OCI-M2 (cell line): Measurements from ENCODE around the gene COLEC12.

ENCODE experiments used
- DNase-seq: peaks from one replicate; lab custom pipeline; 2025; ENCODE audit not compliant: unreplicated experiment; lab: John Stamatoyannopoulos, UW

Gene COLEC12

DNA sequence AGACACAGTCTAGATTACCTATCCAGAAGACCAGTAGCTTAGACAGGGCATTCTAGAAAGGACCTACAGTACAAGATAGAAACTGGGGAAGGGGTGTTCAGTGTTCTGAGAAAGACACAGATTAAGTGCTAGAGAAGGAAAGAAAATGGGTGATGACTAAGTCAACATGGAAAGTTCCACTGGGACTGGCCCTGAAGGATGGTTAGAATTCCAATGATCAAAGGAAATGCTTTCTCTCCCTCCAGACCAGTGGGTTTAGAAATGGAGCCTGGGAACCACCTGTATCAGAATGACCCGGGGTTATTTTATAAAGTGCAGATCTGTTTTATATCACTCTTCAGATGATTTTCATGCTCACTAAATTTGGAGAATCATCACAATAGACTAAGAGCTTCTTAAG is 5.8 kb upstream of the COLEC12 start:
- DNase-seq, result no peak

GRCh38 chr18:505483-506122 is 5.1 kb upstream of the COLEC12 start:
- no peak for DNase-seq

- no peak for DNase-seq
Observed at GRCh38 chr18:501406-501714, 859 bp upstream of the COLEC12 start.

- no peak for DNase-seq
Observed at GRCh38 chr18:499776-500631, 497 bp downstream of the COLEC12 start.

DNA sequence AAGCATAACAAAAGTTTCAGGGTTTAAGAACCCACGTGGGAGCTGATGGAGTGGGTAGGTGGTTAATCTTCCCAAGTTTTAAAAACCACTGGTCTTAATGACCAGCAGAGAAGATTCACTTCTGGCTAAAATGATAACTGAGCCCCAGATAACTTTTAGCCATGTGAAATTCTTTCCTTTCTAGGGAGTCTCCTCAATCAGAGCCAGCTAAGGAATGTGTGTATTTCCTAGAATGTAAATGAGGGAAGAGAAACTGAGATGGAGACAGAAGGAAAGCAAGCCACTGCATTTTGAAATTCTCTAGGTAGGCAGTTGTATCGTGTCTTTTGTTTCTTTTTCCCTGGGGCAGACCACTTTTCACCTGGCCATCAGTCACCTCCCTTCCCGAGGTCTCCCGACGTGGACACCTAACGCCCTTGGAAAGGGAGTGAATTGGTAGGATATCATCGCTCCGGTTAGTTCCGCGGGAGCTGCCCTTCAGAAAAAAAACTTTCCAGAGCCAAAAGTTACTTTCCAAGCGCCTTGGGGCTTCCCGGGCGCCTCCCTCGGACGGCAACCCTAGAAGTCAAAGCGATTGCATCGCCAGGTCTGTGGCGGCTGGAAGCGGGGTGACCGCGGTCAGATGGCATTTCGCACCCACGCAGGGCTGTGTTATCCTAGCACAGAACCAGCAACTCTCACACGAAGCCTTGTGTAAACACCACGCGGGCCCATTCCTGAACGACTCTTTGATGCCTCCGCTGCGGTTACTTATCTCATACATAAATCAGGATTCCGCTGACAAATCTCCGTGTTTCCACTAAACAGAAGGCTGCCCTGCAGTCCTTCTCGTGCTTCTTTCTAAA is 1.3 kb downstream of the COLEC12 start:
- no peak for DNase-seq

DNA sequence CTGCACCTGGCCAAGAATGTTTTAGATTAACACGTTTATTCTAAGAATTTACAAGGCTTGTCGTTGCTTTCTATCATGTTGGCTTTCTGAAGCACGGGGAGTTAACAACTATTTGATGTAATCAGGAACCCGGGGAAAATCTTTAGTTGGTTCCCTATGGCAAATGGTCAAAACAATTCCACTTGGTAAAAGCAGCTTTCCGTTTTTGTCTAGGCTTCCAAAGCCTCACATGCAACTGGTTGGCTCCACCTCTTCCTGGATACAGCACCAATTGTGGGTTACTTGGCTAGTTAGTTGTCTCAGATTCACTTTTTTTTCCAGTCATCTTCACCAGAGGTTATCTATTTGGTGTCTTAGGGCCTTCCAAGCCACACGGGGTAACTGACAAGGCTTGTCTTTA is 2.8 kb downstream of the COLEC12 start:
- DNase-seq, result no peak

DNA sequence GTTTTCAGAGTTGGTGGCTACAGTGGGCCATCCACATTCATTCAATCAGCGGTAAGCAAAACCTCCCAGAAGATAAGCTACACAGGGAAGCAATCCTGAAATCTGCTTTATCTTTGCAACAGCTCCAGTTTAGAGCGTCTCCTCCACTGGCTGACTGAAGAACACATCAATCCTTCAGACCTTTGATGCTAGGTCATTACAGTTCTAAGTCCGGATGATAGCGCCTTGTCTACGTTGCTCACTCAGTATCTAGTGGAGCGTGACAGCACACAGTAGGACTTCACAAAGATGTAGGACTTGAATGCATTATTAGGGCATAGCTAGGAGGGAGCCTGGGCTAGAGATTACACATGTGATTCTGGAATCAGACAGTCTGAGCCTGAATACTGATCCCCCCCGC is 5.0 kb downstream of the COLEC12 start:
- no peak for DNase-seq

DNA sequence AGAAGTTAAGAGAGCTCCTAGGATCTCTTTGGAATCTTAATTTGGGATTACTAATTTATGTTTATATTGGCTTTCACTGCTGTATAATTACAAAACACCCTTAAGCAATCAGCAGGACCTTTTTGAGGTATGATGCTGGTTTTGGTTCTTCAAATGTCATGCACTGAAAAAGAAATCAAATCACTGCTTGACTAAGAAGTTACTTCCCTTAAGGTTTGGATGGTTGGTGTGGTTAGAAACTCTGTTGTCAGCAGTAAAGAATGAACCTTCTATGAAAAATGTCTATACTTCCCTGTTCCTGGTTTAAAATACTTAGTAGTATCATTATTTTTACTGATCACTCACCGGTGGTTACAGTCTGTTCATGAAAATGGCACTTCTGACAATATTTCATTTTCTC is 5.5 kb downstream of the COLEC12 start:
- no peak for DNase-seq

DNA sequence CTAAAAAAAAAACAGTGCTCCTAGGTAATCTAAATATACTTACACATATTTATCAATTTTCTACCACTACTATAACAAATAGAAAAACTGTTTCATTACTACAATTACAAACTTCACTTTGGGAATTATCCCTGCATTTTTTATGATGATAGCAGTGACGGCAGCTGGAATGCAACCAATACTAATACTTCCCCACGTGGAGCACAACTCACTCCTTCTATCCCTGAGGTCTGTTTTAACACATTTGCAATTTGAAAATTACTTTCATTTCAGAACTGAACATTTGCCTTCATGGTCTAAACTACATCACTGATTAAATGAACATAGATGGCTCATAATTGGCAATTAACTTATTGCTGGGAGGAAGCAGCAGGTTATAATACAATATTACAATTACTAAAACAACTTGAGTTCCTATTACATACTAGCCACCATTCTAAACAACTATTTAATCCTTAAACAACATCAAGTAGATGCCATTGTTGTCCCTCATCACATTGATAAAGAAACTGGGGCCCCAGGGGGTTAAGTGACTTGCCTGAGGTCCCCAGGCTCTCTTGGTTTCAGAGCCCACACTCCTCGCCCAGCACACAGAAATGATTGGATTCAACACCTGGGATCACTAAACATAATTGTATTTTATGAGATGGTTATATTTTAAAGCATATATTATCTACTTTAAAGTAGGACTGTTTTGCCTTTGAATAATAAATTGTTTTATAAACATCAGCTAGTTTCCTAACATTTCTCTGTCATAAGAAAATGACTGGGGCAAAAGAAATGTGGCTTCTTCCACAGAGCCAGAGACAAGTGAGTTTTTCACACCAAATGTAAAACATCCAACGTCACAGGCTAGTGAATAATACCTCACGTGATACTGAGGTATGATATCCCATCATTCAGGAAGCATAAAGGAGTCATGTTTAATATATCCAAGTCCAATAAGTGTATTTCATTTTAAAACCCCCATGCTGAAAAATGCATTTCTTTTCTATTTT is 6.2 kb downstream of the COLEC12 start:
- no peak for DNase-seq

GRCh38 chr18:492451-492850 is 8.1 kb downstream of the COLEC12 start:
- no peak for DNase-seq

- no peak for DNase-seq
Observed at GRCh38 chr18:490624-491023, 9.9 kb downstream of the COLEC12 start.

DNA sequence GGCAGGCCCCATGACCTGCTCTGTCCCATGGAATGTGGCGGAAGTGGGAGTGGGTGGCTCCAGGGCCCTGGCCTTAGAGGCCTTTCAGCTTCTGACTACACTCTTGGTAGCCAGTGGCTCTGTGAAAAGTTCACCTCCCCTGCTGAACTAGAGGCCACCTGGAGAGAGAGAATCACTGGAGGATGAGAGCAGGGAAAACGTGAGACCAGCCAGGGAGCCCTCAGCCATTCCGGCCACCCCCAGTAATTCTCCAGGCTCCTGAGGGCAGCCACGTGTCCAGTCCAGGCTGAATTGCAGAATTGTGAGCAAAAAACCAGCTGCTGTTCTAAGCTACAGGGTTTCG is 10.5 kb downstream of the COLEC12 start:
- DNase-seq, result no peak

- DNase-seq, result no peak
Observed at GRCh38 chr18:489244-490023, 11.1 kb downstream of the COLEC12 start.

GRCh38 chr18:486929-487740 is 13.4 kb downstream of the COLEC12 start:
- no peak for DNase-seq

DNA sequence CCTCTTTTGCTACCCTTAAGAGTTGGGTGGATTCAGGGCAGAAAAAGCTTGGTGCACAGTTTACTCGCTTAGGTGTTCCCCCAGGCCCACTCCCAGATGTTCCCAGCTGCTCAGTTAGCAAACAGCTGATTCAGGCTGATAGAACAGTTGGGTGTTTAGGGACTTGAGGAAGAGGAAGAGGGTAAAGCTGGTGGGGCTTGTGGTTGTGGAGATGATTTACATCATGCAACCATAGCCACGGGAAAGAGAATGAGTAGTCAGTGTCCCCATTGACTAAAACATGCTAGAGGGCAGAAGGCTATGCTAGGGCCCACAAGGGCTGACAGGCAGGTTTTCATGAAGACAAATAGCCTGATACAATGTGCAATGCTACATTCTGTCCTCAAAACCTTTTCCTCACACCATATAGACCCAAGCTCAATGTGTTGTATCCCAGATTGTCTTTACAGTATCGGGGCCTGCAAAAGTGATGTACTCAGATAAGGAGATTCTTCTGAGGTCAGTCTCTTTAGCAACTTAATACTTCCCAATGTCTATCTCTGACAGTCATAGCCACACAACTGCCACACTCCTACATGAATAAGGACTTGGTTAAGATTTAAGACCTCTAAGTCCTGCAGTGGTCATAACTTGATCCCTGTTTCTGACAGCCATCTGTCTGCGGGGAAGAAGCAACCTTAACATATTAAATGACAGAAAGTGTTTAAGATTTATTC is 15.6 kb downstream of the COLEC12 start:
- DNase-seq, result no peak

GRCh38 chr18:478681-479080 is 21.8 kb downstream of the COLEC12 start:
- DNase-seq, result no peak

DNA sequence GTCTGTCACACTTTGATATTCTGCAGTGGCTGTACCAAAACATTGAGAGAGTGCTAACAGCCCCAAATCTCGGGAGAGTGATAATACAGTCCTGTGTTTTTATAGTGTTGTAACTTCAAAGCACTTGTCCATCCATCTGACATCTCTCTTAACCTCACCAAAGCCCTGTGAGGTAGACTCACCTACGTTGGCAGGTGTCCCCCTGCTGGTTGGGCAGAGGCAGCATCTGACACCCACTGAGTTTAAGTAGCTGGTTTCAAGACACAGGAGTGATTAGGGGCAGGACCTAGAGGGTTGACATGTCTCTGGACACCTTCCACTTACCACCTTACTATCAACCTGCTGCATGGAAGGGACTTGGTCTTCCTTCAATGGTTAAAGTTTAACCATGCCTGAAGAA is 22.9 kb downstream of the COLEC12 start:
- no peak for DNase-seq

GRCh38 chr18:476251-476664 is 24.2 kb downstream of the COLEC12 start:
- DNase-seq, result no peak
